NCI-H446 treated with DMSO at 0.1 percent for 48 hours (cell line): ENCODE results near the gene CADM1.
"Not testable (repeated sequence)": the region's sequence is repeated elsewhere in the genome, so short reads cannot be mapped to it uniquely, and the experiment has no call there.

ENCODE experiments used
- DNase-seq: peaks from one replicate; lab custom pipeline; 2025; lab: John Stamatoyannopoulos, UW

Gene CADM1

DNA sequence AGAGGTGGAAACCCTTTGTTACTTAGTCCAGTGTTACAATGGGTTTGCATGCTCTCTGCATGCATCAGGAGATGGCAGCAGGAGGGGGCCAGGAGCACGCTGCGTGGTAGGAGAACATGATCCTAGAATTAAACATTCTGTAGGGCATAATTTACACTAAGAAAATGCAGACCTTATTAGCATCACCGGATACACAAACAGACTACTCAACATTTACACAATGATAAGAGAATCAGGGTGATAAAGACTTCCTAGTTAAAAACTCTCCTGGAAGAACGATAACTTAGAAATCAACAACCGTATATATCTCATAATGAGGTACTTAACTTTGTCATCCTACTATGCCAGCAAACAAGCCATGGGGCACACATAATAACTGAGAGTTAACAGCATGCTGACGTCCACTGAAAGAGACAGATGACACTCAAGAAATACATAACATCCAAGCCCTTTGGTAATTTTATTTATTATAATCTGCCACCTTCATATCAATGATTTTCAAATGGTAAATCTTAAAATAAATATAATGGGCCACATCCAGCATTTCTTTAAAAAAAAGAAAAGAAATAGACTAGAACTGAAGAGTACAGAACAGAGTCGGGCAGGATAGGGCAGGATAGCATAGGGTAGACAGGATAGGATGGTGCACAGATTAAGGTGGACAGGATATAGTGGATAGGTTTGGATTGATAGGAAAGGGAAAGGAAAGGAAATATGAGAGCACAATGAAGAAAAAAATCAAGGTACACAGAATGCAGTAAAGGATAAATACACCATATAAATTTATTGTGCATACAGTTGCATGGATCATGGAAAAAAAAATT is 27.5 kb downstream of the CADM1 start:
- DNase-seq = no peak

DNA sequence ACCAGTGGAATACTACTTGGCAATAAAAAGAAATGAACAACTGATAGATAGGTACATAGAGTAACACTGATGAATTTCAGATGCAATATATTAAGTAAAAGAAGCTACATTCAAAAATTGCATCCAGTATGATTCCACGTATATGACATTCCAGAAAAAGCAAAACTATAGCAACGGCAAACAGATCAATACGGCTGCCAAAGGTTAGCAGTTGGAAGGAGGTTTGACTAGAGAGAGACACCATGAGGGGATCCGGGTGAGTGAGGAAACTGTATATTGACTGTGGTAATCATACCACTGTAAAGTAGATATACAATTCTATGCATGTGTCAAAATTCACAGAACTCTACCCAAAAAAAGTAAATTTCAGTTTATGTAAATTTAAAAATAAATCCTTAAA is 28.7 kb downstream of the CADM1 start:
- no peak for DNase-seq

DNA sequence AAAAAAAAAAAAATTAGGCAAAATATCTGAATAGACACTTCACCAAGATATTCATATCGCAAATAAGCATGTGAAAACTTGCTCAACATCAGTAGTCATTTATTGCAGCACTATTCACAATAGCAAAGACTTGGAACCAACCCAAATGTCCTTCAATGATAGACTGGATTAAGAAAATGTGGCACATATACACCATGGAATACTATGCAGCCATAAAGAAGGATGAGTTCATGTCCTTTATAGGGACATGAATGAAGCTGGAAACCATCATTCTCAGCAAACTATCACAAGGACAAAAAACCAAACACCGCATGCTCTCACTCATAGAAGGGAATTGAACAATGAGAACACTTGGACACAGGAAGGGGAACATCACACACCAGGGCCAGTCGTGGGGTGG is 29.9 kb downstream of the CADM1 start:
- DNase-seq = not testable (repeated sequence)

DNA sequence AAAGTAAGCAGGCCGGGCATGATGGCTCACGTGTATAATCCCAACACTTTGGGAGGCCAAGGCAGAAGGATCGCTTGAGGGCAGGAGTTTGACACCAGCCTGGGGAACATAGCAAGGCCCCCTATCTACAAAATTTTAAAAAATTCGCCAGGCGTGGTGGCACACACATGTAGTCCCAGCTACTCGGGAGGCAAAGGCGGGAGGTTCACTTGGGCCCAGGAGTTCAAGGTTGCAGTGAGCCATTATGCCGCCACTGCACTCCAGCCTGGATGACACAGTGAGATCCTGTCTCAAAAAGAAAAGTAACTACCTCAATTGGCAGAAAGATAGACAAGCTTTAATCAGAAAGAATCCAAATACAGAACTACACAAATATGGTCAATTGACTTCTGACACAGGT is 31.0 kb downstream of the CADM1 start:
- no peak for DNase-seq

DNA sequence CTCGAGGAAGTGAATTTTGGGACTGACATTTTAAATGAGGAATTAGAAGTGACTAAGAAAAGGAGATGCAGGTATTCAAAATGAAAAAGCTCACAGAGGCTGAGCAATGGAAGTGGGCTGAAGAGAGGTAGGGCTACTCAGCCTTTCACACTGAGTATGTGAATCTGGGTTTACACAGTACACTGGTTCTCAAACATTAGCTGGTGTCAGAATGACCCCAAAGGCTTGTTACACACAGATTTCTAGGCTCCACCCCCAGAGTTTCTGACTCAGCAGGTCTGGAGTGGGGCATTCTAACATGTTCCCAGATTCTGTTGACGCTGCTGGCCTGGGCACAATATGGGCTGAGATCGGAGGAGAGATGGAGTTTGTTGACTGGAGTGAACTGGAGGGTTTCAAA is 32.8 kb downstream of the CADM1 start:
- DNase-seq = no peak

DNA sequence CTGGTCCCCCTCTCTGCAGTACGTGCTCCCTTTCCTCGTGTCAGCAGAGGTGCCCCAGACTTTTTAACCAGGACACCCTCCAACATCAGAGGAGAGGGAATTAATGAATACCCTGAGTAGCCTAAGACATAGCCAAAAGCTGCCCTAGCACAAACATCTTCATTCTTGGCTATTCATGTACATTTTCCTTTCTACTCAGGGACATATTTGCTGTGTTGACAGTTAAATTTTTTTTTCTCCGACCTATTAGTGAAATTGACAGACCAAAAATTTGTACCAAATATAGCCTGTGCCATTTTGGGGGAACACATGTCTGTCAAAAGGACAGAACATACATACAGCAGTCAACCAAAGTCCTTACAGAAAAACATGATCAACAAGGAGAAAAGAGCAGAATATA is 33.3 kb downstream of the CADM1 start:
- no peak for DNase-seq

DNA sequence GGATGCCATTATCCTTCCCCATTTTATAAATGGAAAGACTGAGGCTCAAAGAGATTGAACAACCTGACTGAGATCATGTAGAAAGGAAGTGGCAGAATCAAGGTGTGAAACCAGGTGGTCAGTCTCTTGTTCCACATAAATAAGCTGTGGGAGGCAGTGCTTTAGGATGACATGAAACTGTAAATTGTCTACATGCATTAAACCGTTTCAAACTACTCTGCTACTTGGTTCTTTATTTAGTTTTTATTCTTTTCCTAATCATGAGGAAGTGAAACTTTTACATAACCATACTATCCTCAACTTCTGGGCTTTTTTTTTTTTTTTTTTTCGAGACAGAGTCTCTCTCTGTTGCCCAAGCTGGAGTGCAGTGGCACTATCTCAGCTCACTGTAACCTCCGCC is 34.9 kb downstream of the CADM1 start:
- no peak for DNase-seq

DNA sequence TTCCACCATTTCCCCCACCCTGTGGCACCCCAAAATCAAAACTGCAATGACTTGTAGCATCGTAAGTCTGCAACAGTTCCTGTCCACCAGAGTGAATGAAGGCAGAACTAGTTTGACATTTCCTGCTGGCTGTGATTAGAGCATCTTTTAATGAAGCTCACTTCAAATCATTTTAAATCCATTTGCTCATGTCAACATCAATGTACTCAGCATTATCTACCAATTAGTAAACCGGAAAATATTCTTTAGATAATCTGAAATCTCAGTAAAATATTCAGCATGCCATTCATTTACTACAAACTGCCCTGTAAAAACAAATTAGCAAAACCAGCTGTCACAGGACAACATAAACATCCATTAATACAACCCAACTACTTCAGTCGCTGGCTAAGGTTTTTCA is 38.1 kb downstream of the CADM1 start:
- no peak for DNase-seq

DNA sequence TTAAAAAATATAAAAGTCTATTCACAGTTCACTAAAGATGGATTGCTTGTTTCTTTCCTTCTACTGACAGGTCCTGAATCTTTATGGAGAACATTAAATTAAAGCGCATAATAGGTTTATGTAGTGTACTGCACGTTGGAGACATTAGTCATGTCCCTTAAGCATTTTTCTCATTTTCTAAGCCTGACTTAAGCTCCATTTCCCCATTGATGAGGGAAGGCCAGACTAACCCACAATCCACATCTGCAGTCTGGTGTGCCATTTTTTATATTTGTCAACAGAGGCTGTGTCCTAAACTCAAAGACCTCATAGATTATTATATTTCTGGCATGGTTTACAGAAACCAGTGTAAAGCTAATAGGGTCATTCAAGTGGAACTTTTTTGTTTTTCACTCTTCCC is 39.9 kb downstream of the CADM1 start:
- DNase-seq = no peak

DNA sequence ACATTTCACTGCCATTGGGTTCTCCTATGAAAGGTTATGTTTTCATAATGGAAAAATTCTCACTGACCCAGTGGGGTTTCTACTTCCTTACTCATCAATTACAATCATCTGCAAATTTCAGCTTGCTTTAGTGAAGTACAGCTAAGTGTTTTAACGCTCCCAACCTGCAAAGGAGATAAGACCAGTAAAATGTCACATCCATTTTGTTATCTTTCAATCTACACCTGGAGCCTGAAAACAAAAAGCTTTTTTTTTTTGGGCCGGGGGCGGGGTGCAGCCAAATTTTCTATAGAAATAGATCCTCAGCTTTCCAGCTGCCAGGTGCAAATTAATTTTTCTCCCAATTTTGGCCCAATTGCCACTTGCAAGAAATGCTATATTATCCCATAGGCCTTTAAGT is 40.6 kb downstream of the CADM1 start:
- DNase-seq = no peak

DNA sequence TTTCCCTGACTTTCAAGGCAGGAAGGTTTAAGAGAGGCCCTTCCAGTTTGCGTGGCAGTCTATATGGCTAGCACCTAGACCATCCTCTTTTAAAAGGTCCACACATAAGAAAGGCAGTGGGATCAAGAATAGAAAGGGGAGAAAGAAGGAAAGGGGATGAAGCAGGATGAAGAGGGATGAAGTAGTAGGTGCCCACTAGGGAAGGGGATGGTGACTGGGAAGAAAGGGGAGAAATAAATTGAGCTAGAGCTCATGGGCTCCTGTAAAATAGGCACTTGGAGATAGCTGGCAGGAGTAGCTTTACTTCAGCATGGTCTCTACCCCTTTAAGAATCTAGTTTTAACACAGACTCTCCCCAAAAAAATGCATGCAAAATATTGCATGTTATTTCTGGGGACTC is 41.5 kb downstream of the CADM1 start:
- DNase-seq = no peak

DNA sequence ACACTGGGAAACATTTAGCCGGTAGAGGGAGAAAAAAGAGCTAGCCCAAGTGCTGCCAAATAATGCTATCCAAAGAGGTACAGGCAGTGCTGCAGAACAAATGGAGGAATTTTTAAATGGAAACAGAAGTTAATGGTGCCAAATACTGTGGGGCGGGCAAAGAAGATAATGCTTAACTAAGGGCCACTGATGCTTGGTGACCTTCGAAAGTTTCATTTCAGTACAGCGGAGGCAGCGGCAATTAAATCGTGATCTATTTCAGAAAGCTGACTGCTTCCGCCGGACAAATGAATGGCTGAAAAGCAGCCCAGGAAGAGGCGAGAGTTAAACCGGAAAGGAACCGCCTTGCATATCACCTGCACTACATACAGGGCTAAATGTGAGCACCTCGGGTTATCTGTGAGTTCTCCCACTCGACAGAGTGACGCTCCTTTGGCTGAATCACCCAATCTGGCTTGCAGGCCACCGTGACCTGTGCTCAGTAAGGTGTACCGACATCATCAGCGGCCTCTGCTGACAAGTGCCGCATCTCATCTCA is 42.1 kb downstream of the CADM1 start:
- DNase-seq = no peak

DNA sequence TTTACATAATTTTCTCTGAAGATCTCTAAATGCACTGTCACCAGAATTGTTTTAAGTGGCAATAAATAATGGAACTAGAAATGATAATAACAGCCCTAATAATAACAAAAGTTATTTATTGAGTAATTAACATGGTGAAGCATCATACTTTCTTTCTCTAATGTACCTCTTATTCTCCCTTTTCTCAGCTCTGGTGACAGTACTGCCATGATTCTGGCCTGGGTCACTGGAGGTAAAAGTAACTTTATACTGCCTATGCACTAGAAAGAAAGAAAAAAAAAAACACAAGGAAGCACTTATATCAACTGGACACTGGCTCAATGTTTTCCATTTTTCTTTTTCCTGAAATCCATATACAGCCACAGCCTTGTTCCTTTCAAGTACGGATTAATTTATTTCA is 43.7 kb downstream of the CADM1 start:
- DNase-seq = no peak

DNA sequence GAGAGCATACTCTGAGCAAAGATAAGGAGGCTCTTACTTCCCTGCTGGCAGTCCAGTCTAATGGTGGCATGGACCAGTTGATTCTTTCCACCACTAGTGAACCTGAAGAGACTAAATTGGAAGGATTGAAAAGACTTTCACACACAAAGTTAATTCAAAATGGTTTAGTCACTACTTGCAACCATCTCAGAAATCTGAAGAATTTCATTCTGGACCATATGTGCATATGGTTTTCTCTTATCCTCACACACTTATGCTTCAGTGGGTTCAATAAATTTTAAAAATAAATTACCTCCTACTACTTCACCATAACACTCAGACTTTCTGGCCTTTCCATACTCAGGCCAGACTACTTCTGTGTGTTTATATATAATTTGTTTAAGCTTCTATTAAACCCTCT is 44.7 kb downstream of the CADM1 start:
- DNase-seq = no peak

DNA sequence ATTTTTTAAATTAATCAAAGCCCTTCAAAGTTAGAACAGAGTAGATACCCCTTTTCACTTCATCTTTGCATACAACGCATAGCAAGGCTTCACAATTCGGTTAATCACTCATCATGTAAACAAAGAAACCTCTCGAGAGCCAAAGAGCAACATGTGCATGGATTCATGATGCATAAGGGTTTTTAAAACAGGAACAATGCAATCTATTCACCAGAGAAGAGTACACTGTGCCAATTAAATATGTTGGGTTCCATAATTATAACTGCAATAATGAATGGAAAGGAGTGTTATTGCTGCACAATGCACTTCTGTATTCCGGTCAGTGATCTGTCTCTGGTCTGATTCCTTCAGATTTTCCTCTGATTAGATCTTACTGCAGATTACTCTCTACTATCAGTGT is 45.3 kb downstream of the CADM1 start:
- DNase-seq = no peak

DNA sequence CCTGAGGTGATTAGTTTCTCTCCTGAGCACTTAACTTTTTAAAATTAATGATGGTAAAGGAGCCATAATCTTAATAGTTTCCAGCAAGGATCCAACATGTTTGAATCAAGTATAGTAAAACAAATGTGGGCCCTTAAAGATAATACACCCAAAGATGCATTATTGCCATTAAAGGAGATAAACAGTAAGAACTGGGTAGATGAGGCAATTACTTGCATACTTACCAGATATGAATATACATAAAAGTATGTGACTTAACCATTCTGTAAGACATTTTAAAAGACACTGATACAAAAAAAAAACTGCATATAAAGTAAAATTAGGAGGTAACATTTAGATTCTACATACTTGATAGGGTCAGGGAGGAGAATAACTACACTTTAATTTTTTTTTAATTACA is 48.2 kb downstream of the CADM1 start:
- DNase-seq = no peak

DNA sequence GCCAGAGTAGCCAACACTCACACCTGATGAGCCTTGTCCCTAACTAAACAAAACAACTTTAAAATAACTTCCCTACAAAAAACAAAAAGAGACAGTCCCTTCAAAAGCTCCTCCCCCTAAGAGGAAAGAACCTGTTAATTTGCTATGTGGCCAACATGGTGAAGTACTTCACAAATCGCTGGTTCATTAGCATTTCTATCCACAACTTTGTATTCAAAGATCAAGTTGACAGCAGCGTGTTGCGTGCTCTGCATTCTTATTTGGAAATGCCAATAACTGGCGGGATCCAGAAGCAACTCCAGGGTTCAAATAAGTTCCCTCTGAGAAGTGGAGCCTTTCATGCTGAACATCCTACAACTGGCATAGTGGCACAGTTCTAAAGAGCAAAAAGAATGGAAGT is 48.6 kb downstream of the CADM1 start:
- no peak for DNase-seq

DNA sequence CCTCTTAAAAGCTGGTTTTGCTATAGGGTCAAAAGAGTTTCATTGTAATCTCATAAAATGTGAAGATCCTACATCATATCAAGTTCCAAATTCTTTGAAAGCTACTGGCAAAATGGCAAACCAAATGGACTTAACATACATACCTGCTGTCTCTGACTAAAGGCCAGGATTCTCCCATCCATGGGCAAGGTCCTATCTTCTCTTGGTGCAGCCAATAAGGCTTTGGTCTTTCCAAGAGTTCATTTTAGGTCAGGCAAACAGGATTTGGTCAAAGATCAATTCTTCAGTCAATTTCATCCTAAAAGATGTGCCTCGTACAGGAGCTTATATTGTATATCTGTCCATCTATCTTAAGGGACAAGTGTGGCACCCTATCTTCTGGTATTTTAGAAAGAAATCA is 49.7 kb downstream of the CADM1 start:
- no peak for DNase-seq

DNA sequence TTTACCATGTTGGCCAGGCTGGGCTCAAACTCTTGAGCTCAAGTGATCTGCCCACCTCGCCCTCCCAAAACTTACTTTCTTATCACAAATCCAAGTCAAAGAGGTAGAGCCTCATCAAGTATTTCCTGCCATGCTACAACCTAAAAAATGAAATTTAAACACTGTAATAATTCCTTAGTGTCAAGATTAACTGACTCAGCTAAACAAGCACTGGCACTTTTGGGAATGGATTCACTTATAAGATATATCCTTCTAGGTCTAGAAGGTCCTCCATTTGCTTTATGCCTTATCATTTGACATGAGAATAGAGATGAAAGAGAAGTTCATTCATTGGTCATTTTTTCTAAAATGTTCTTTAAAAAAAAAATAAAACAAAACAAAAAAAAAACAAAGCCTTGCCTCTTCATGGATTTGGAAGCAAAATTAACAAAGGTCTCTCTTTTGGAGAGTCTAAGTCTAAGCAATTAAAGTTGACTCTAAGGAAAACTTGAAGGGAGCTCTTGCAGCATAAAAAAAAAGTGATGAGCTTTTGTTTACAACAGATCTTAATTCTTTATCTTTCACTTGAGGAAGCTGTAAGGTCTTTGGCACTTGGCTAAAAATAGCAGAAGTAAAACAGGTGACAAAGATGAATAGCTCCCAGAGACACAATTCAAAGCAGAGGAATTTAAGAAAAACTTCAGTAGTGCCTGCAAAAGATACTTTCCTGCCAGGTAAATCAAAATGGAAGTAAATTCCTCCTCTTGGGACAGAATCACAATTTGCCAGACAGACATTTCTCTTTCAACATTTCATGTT is 50.3 kb downstream of the CADM1 start:
- DNase-seq = no peak

DNA sequence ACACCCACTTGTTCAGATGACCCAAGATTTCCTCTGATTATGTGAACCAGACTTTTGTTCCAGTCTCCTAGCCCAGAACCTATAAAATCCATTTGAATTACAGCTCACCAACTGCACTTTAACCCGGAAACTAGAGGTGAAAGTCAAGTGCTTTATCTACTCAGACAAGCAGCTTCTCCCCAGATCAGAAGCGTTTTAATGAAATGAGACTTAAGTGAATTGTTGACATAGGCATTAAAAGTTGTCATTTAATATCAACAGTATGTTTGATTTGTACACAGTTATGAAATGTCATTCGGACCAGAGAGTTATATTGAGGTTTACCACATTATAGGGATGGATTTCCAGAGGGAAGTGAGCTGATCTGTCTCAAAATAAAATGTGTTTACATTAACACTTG is 52.0 kb downstream of the CADM1 start:
- no peak for DNase-seq

DNA sequence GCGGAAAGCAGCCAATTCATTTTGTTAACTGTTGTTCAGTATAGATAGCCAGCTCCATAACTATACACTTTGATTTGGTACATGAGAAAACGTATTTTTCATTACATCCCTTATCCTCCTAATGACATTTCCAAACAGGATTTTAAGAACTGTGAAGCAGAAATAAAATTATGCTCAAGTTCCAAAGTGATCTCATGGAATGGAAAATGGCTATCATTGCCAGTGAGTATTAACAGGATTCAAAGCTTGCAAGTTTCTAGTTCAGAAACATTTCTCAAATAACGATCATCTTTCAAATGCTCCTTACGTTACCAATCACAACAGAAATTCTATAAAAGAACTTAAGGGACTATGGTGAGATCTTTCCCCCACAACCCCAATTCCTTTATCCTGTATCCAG is 53.7 kb downstream of the CADM1 start:
- no peak for DNase-seq

DNA sequence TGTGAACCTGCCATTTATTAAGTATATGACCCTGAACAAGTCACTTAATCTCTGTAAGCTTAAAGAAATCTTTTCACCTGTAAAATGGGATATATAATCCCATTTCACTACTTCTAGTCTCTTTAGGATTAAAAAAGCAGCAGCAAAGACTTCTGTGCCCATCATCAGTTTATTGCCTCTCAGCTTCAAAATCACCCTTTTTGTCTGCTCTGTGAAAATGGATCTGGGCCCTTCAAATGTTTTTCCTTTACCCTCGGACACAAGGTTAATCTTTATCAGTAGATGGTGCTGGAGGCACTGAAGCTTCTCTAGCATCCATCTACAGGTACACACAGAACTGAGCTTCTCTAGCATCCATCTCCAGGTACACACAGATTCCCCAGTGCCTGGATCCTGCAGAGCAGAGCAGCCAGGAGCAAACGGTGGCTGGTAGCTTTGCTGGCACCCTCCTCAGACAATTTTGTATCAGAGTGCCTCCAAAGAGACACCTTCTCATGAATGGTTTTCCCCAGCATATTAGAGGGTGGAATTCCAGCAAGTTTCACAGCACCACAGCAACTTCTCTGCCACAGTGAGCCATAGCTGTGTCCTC is 56.8 kb downstream of the CADM1 start:
- no peak for DNase-seq

DNA sequence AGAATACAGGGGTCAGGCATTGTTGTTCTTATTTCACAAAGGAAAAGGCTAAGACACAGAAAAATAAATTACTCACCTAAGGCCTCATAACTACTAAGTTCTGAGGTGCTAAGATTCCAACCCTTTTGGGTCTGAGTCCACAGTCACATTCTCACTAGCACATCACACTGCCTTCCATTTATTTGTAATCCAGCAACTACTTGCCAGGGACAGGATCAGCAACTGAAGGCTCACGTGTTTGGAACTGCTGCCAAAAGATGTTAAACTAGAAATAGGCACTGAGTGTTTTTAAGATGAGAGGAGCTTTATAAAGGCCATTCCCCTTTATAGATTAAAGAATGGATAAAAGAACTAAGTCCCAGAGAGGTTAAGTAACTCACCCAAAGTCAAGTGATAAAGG is 58.0 kb downstream of the CADM1 start:
- no peak for DNase-seq
